H1 (cell line): Measurements from ENCODE around the gene LMO4. TPM values are rescaled to one million over a fixed set of nuclear protein-coding genes. Genes with fewer than 3 reads are reported as not detected.

Experiments used
- CTCF ChIA-PET: fragments of 300-600 bp; sonication (Branson Sonifier 250); formaldehyde crosslinking; loops from one replicate; lab custom pipeline; 2021; ENCODE audit not compliant: partially characterized antibody; lab: Charles Lee
- POLR2A ChIA-PET: fragments of 300-600 bp; sonication (Branson Sonifier 250); formaldehyde crosslinking; loops from one replicate; lab custom pipeline; 2021; ENCODE audit warnings: inconsistent platforms; ENCODE audit not compliant: partially characterized antibody; lab: Charles Lee
- DNase-seq, 2 experiments: peaks; one replicate each; pipeline versions ENCODE4 v3.0.0 to v3.0.0-alpha.2; 2010 to 2022; ENCODE audit warnings: low spot score in 2 of 2, low read depth in 1 of 2, mixed read lengths in 1 of 2
- FAIRE-seq: peaks from 2 replicates; lab custom pipeline; 2011; peaks lifted over from hg19 to GRCh38; lab: Jason Lieb, UNC
- H2AFZ ChIP-seq: 2 replicates; pipeline ENCODE4 v1.8.1; 2012; ENCODE audit warnings: low read length, inconsistent platforms
- H2AK5ac ChIP-seq: 2 replicates; pipeline ENCODE4 v1.6.1; 2013; ENCODE audit warnings: low read depth, low read length
- H2BK120ac ChIP-seq: replicated peaks from 2 replicates; pipeline ENCODE3; 2013; ENCODE audit warnings: low read depth, low read length, inconsistent platforms
- H2BK12ac ChIP-seq: 2 replicates; pipeline ENCODE4 v1.6.1; 2013; ENCODE audit warnings: low read depth, low read length
- H2BK15ac ChIP-seq: 2 replicates; pipeline ENCODE4 v1.6.1; 2013; ENCODE audit warnings: low read length
- H2BK20ac ChIP-seq: 2 replicates; pipeline ENCODE4 v1.6.1; 2013; ENCODE audit warnings: low read length
- H2BK5ac ChIP-seq: 2 replicates; pipeline ENCODE4 v1.6.1; 2013; ENCODE audit warnings: low read depth, low read length
- H3K14ac ChIP-seq: 2 replicates; pipeline ENCODE4 v1.6.1; 2013; ENCODE audit warnings: inconsistent platforms; ENCODE audit not compliant: insufficient read length
- H3K18ac ChIP-seq: 2 replicates; pipeline ENCODE4 v1.6.1; 2013; ENCODE audit warnings: low read length; ENCODE audit errors: extremely low read depth
- H3K23ac ChIP-seq: 2 replicates; pipeline ENCODE4 v1.6.1; 2013; ENCODE audit warnings: inconsistent platforms; ENCODE audit not compliant: insufficient read length
- H3K23me2 ChIP-seq: 2 replicates; pipeline ENCODE4 v1.6.1; 2013; ENCODE audit warnings: low read depth, low read length
- H3K27ac ChIP-seq: 2 replicates; pipeline ENCODE4 v1.6.1; 2011; ENCODE audit warnings: low read depth, low read length, inconsistent platforms
- H3K27me3 ChIP-seq, 4 experiments: replicated peaks in 1 of 4; 1 replicate in 1 of 4; 2 replicates in 3 of 4; pipeline versions ENCODE4 v1.6.1 to v1.8.1; 2011 to 2013; ENCODE audit warnings: low read length in 3 of 4, mild to moderate bottlenecking in 3 of 4, inconsistent platforms in 2 of 4, mixed read lengths in 2 of 4, moderate library complexity in 1 of 4; ENCODE audit not compliant: control insufficient read depth in 3 of 4, insufficient read depth in 3 of 4; ENCODE audit errors: extremely low read depth in 1 of 4
- H3K36me3 ChIP-seq, 4 experiments: 2 replicates each; pipeline versions ENCODE4 v1.6.1 to v1.8.1; 2011 to 2013; ENCODE audit warnings: mild to moderate bottlenecking in 4 of 4, low read length in 3 of 4, moderate library complexity in 2 of 4, control low read depth in 1 of 4, inconsistent platforms in 1 of 4; ENCODE audit not compliant: insufficient read depth in 4 of 4, control insufficient read depth in 2 of 4
- H3K4ac ChIP-seq: replicated peaks from 2 replicates; pipeline ENCODE3; 2013; ENCODE audit warnings: low read length, low read depth, mixed read lengths, inconsistent platforms; ENCODE audit not compliant: insufficient read length
- H3K4me1 ChIP-seq, 4 experiments: replicated peaks in 1 of 4; 1 replicate in 1 of 4; 2 replicates in 3 of 4; pipeline versions ENCODE4 v1.6.1 to v1.8.1; 2011 to 2013; ENCODE audit warnings: low read length in 3 of 4, inconsistent platforms in 2 of 4, mixed read lengths in 1 of 4; ENCODE audit not compliant: insufficient read depth in 4 of 4, control insufficient read depth in 3 of 4
- H3K4me2 ChIP-seq, 2 experiments: 2 replicates each; pipeline versions ENCODE4 v1.6.1 to v1.8.1; 2011 to 2013; ENCODE audit warnings: low read depth in 2 of 2, low read length in 2 of 2, control low read depth in 1 of 2, inconsistent platforms in 1 of 2, mild to moderate bottlenecking in 1 of 2; ENCODE audit not compliant: insufficient read depth in 1 of 2
- H3K4me3 ChIP-seq, 4 experiments: fragments of 200-600, 300-600 bp in 1 of 4; sonication (generic), shearing (Covaris generic), sonication (Bioruptor Twin) in 1 of 4; 2 replicates each; pipeline versions ENCODE4 v1.5.1 to v1.8.1; 2011 to 2016; ENCODE audit warnings: low read length in 4 of 4, low read depth in 3 of 4, control low read depth in 2 of 4, inconsistent platforms in 2 of 4, mild to moderate bottlenecking in 2 of 4, mixed read lengths in 1 of 4, moderate library complexity in 1 of 4; ENCODE audit not compliant: insufficient read depth in 2 of 4; ENCODE audit errors: extremely low read depth in 1 of 4
- H3K56ac ChIP-seq: replicated peaks from 2 replicates; pipeline ENCODE3; 2013; ENCODE audit warnings: low read depth, mild to moderate bottlenecking, mixed read lengths, low read length, inconsistent platforms; ENCODE audit not compliant: insufficient read length
- H3K79me1 ChIP-seq: 2 replicates; pipeline ENCODE4 v1.6.1; 2013; ENCODE audit warnings: low read depth, low read length, control low read depth
- H3K79me2 ChIP-seq, 2 experiments: 2 replicates each; pipeline versions ENCODE4 v1.6.1 to v1.8.1; 2012 to 2013; ENCODE audit warnings: low read length in 2 of 2, mild to moderate bottlenecking in 2 of 2, inconsistent platforms in 1 of 2; ENCODE audit not compliant: insufficient read depth in 2 of 2, control insufficient read depth in 1 of 2
- H3K9ac ChIP-seq, 4 experiments: replicated peaks in 1 of 4; 1 replicate in 1 of 4; 2 replicates in 3 of 4; pipeline versions ENCODE4 v1.6.1 to v1.8.1; 2011 to 2013; ENCODE audit warnings: low read depth in 3 of 4, low read length in 3 of 4, control low read depth in 2 of 4, mild to moderate bottlenecking in 2 of 4, moderate library complexity in 2 of 4, inconsistent platforms in 1 of 4; ENCODE audit errors: extremely low read depth in 1 of 4
- H3K9me3 ChIP-seq, 2 experiments: 2 replicates each; pipeline versions ENCODE4 v1.6.1 to v1.8.1; 2012 to 2013; ENCODE audit warnings: mild to moderate bottlenecking in 2 of 2, moderate library complexity in 2 of 2, control low read depth in 1 of 2, inconsistent platforms in 1 of 2, low read depth in 1 of 2, low read length in 1 of 2, mixed read lengths in 1 of 2; ENCODE audit not compliant: insufficient read depth in 2 of 2
- H4K20me1 ChIP-seq, 2 experiments: replicated peaks in 1 of 2; 2 replicates each; pipeline versions ENCODE3 to v1.8.1; 2011 to 2013; ENCODE audit warnings: inconsistent platforms in 2 of 2, low read length in 2 of 2, mild to moderate bottlenecking in 1 of 2; ENCODE audit not compliant: insufficient read depth in 2 of 2, control insufficient read depth in 1 of 2
- H4K5ac ChIP-seq: 2 replicates; pipeline ENCODE4 v1.6.1; 2013; ENCODE audit warnings: low read length, low read depth, mixed read lengths, inconsistent platforms; ENCODE audit not compliant: insufficient read length
- H4K8ac ChIP-seq: 2 replicates; pipeline ENCODE4 v1.8.0; 2013; ENCODE audit warnings: mild to moderate bottlenecking, moderate library complexity, low read length, inconsistent platforms; ENCODE audit not compliant: insufficient read depth; ENCODE audit errors: extremely low read depth
- H4K91ac ChIP-seq: replicated peaks from 2 replicates; pipeline ENCODE3; 2013; ENCODE audit warnings: low read length, mixed read lengths, inconsistent platforms; ENCODE audit not compliant: insufficient read length
- CREB1 ChIP-seq: IDR thresholded peaks from 2 replicates; pipeline ENCODE4 v1.6.1; 2012; ENCODE audit warnings: inconsistent platforms
- HDAC6 ChIP-seq: IDR thresholded peaks from one replicate; pipeline ENCODE4 v1.7.1; 2012; ENCODE audit warnings: low read depth, mild to moderate bottlenecking, inconsistent platforms, low read length, moderate library complexity
- MAFK ChIP-seq: IDR thresholded peaks from 2 replicates; pipeline ENCODE4 v1.6.1; 2012; ENCODE audit warnings: low read depth, mild to moderate bottlenecking, improper control_type of control experiment, low read length
- NRF1 ChIP-seq: IDR thresholded peaks from 2 replicates; pipeline ENCODE4 v1.6.1; 2011; ENCODE audit warnings: mild to moderate bottlenecking, low read depth, low read length, improper control_type of control experiment
- POLR2A ChIP-seq, 2 experiments: IDR thresholded peaks; 1 replicate in 1 of 2; 2 replicates in 1 of 2; pipeline ENCODE4 v1.6.1; 2011; ENCODE audit warnings: low read depth in 2 of 2, low read length in 2 of 2, mild to moderate bottlenecking in 2 of 2; ENCODE audit errors: control extremely low read depth in 1 of 2
- POU5F1 ChIP-seq: IDR thresholded peaks from 2 replicates; pipeline ENCODE4 v1.6.1; 2011; ENCODE audit warnings: low read depth, mild to moderate bottlenecking, low read length, moderate library complexity
- RAD21 ChIP-seq, 2 experiments: IDR thresholded peaks in 1 of 2; conservative IDR thresholded peaks in 1 of 2; 2 replicates each; pipeline ENCODE4 v1.6.1; 2011; ENCODE audit warnings: low read depth in 2 of 2, low read length in 2 of 2, improper control_type of control experiment in 1 of 2, inconsistent platforms in 1 of 2, mild to moderate bottlenecking in 1 of 2, moderate library complexity in 1 of 2
- RFX5 ChIP-seq: IDR thresholded peaks from 2 replicates; pipeline ENCODE4 v1.6.1; 2011; ENCODE audit warnings: low read depth, low read length, improper control_type of control experiment, borderline replicate concordance
- RXRA ChIP-seq: IDR thresholded peaks from 2 replicates; pipeline ENCODE4 v1.6.1; 2011; ENCODE audit warnings: low read depth, mild to moderate bottlenecking, low read length, moderate library complexity; ENCODE audit not compliant: insufficient read depth
- SIN3A ChIP-seq, 2 experiments: IDR thresholded peaks in 1 of 2; conservative IDR thresholded peaks in 1 of 2; 2 replicates each; pipeline ENCODE4 v1.6.1; 2011 to 2012; ENCODE audit warnings: low read length in 2 of 2, improper control_type of control experiment in 1 of 2, low read depth in 1 of 2, mild to moderate bottlenecking in 1 of 2
- SIRT6 ChIP-seq: IDR thresholded peaks from one replicate; pipeline ENCODE4 v1.7.1; 2012; ENCODE audit warnings: low read length, inconsistent platforms
- SIX5 ChIP-seq: IDR thresholded peaks from 2 replicates; pipeline ENCODE4 v1.6.1; 2011; ENCODE audit warnings: mild to moderate bottlenecking, low read depth, low read length
- SUZ12 ChIP-seq: fragments of 200-600 bp; sonication (generic); IDR thresholded peaks from 2 replicates; pipeline ENCODE4 v1.6.1; 2012; ENCODE audit warnings: mild to moderate bottlenecking, inconsistent platforms, low read length, moderate library complexity, mixed read lengths
- TEAD4 ChIP-seq: IDR thresholded peaks from 2 replicates; pipeline ENCODE4 v1.6.1; 2012; ENCODE audit warnings: low read depth, low read length, inconsistent platforms, mixed read lengths
- WGBS, 2 experiments: shearing (Covaris generic) in 1 of 2; methylation state at CpG; one replicate each; pipeline versions ENCODE4 v1.1.6 to v1.1.7; 2013 to 2015; ENCODE audit warnings: low lambda C conversion rate in 2 of 2, mixed read lengths in 2 of 2, inconsistent platforms in 1 of 2, low coverage in 1 of 2, missing lambda C conversion rate in 1 of 2; ENCODE audit not compliant: insufficient replicate concordance in 2 of 2, insufficient coverage in 1 of 2, insufficient read length in 1 of 2; ENCODE audit errors: extremely low coverage in 1 of 2, missing lambda C conversion rate in 1 of 2; 5-methylcytosine and 5-hydroxymethylcytosine counted together
- polyA plus RNA-seq, 7 experiments: library from polyadenylated mRNA; depleted of rRNA in 3 of 7; stranded (reverse) in 5 of 7; unstranded in 2 of 7; fragments of >200 nt in 5 of 7; fragments of 200-250 nt in 2 of 7; gene quantifications; 1 replicate in 5 of 7; 2 replicates in 1 of 7; 4 replicates in 1 of 7; pipeline versions ENCODE4 v1.2.1 to v1.2.3, GENCODE V29; 2011 to 2013; ENCODE audit warnings: missing spikeins in 2 of 7, mixed read lengths in 2 of 7
- total RNA-seq: library from RNA; stranded (reverse); fragmentation: NEBNext Ultra II Directional; extraction: Animal tissue kit (Norgen Biotek cat#: 25700); gene quantifications from 2 replicates; pipeline ENCODE4 v1.2.1, GENCODE V29; 2021

LMO4 gene
- total and polyA plus RNA-seq, 2 of the 8 experiments (the other 6 are each of a cell fraction or from before 2014, with no cell fraction given), result 71.7 to 98.7 TPM

GRCh38 chr1:87305151-87305550 is 23.5 kb upstream of the LMO4 start:
- DNase-seq, result no peak
- H3K79me2 ChIP-seq, result no peaks in the 10 kb centered on the region
- H3K18ac ChIP-seq, result no peak overlapping the region
- no peak overlapping the region for H4K5ac ChIP-seq
- H3K14ac ChIP-seq, result no peak overlapping the region
- no peak overlapping the region for H3K4me2 ChIP-seq
- H4K91ac ChIP-seq, result no peak overlapping the region
- H3K27me3 ChIP-seq, result no peaks in the 10 kb centered on the region
- no peak overlapping the region for H2BK12ac ChIP-seq
- no peak overlapping the region; a peak in 1 of 7 replicates for H3K9ac ChIP-seq
- ChIA-PET POLR2A (interaction anchor here (1.2 kb wide), 1 partner anchor 23 kb away, joined by 5 read pairs; no protein-coding TSS in a partner anchor), CTCF (interaction anchor here (1.0 to 1.9 kb wide), 2 partner anchors 10 to 12 kb away, joined by 4 to 8 read pairs; no protein-coding TSS in a partner anchor)
- H3K56ac ChIP-seq, result no peak overlapping the region
- H3K4ac ChIP-seq, result no peak overlapping the region
- peaks cover 0 to 11% (median 0%) of the 10 kb centered on the region in 4 experiments; a peak in 4 of 7 replicates for H3K4me1 ChIP-seq
- H3K36me3 ChIP-seq, result no peaks in the 10 kb centered on the region
- no peak overlapping the region for H3K23ac ChIP-seq
- no peak overlapping the region for H2BK20ac ChIP-seq
- no peak overlapping the region for H3K4me3 ChIP-seq
- H3K27ac ChIP-seq, result no peak overlapping the region
- no peak overlapping the region for H2BK5ac ChIP-seq
- H2AFZ ChIP-seq, result no peak overlapping the region
- no peak overlapping the region for H4K8ac ChIP-seq
- no peak for FAIRE-seq
- no peaks in the 10 kb centered on the region for H3K79me1 ChIP-seq
- no peak overlapping the region for H2BK120ac ChIP-seq
- WGBS, 2 experiments, result 75% methylated on average over 5 of the region's 5 CpGs; no CpG with 5 or more reads in 1 of the 2 experiments
- H2AK5ac ChIP-seq, result no peak overlapping the region
- H2BK15ac ChIP-seq, result no peak overlapping the region
- no peaks in the 10 kb centered on the region for H4K20me1 ChIP-seq
- TF ChIP-seq SUZ12 (no peak), POU5F1 (no peak), MAFK (no peak), CREB1 (no peak), NRF1 (no peak), RAD21 (IDR thresholded peaks at IDR 0.05 in 1 of 2, conservative IDR thresholded peaks at IDR 0.05 in 1 of 2; ENCODE audit: low read depth in 2 of 2, low read length in 2 of 2) (no peak), POLR2A (IDR thresholded peaks at IDR 0.05; ENCODE audit: control extremely low read depth in 1 of 2, low read depth in 2 of 2, low read length in 2 of 2) (no peak), HDAC6 (no peak), SIRT6 (no peak), SIN3A (conservative IDR thresholded peaks at IDR 0.05 in 1 of 2, IDR thresholded peaks at IDR 0.05 in 1 of 2; ENCODE audit: low read depth in 1 of 2, low read length in 2 of 2) (no peak), TEAD4 (no peak), SIX5 (no peak), RXRA (no peak), RFX5 (no peak)
- TF ChIP-seq, all 59 proteins: peak for 0
- H3K9me3 ChIP-seq, result no peaks in the 10 kb centered on the region
- H3K23me2 ChIP-seq, result no peaks in the 10 kb centered on the region
